Measurements from ENCODE around the gene DENND4A.

DNA sequence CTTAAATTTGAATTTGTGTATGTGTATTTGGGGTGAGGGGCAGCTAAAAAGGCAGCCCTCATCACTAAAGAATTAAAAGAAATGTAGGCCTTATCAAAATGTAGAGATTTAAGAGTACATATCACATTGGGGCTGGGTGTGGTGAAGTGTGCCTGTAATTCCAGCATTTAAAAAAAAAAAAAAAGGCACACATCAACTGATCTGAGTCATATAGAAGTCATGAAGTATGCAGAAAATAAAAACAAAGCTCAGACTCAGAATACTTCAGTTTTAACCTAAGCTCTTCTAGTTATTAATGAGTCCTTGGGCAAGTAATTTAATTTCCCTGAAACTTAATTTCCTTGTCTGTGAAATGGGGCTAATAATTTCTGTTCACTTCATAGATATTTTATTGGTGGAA lies 138.8 kb downstream of the DENND4A start:
- no peak for TF ChIP-seq POLR2A (IDR thresholded peaks at IDR 0.05)
- TF ChIP-seq, protein P1, sequence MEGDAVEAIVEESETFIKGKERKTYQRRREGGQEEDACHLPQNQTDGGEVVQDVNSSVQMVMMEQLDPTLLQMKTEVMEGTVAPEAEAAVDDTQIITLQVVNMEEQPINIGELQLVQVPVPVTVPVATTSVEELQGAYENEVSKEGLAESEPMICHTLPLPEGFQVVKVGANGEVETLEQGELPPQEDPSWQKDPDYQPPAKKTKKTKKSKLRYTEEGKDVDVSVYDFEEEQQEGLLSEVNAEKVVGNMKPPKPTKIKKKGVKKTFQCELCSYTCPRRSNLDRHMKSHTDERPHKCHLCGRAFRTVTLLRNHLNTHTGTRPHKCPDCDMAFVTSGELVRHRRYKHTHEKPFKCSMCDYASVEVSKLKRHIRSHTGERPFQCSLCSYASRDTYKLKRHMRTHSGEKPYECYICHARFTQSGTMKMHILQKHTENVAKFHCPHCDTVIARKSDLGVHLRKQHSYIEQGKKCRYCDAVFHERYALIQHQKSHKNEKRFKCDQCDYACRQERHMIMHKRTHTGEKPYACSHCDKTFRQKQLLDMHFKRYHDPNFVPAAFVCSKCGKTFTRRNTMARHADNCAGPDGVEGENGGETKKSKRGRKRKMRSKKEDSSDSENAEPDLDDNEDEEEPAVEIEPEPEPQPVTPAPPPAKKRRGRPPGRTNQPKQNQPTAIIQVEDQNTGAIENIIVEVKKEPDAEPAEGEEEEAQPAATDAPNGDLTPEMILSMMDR (IDR thresholded peaks at IDR 0.05): no peak
